WERI-Rb-1 (cell line): Measurements from ENCODE around the gene CDC45.

ENCODE experiments used
- DNase-seq: peaks from one replicate; pipeline ENCODE4 v3.0.0-alpha.2; 2020
- H3K27ac ChIP-seq: fragments of 250-450 bp; sonication (Bioruptor Pico); 2 replicates; pipeline ENCODE4 v1.5.1; 2020; ENCODE audit warnings: mild to moderate bottlenecking, moderate library complexity
- H3K27me3 ChIP-seq: fragments of 250-450 bp; sonication (Bioruptor Pico); 2 replicates; pipeline ENCODE4 v1.5.1; 2021; ENCODE audit warnings: mild to moderate bottlenecking, low read depth, moderate library complexity; ENCODE audit not compliant: insufficient read depth, severe bottlenecking
- H3K36me3 ChIP-seq: fragments of 250-450 bp; sonication (Bioruptor Pico); 2 replicates; pipeline ENCODE4 v1.5.1; 2020; ENCODE audit warnings: mild to moderate bottlenecking, moderate library complexity
- H3K4me3 ChIP-seq: 2 replicates; pipeline ENCODE4 v1.5.1; 2011; ENCODE audit warnings: low read depth, mild to moderate bottlenecking, control low read depth, low read length
- H3K9me3 ChIP-seq: fragments of 250-450 bp; sonication (Bioruptor Pico); 2 replicates; pipeline ENCODE4 v1.5.1; 2021; ENCODE audit warnings: mild to moderate bottlenecking, moderate library complexity; ENCODE audit not compliant: severe bottlenecking
- CTCF ChIP-seq: IDR thresholded peaks from 2 replicates; pipeline ENCODE4 v1.5.1; 2011; ENCODE audit warnings: low read depth, mild to moderate bottlenecking, control low read depth, inconsistent platforms, low read length

The CDC45 gene

GRCh38 chr22:19492504-19493174, 12.9 kb downstream of the CDC45 start:
- Histone ChIP-seq H3K36me3 (peaks cover 77% of the 10 kb centered on the region), H3K4me3 (no peak overlapping the region), H3K27ac (no peak overlapping the region), H3K27me3 (no peaks in the 10 kb centered on the region), H3K9me3 (no peaks in the 10 kb centered on the region)
- 0 out of 2 replicates have a peak, but pooled peaks have one; percentile 4 for TF ChIP-seq CTCF
- DNase-seq, result no peak

- no peak for TF ChIP-seq CTCF
- no peak overlapping the region for H3K4me3 ChIP-seq
- H3K9me3 ChIP-seq, result no peaks in the 10 kb centered on the region
- H3K36me3 ChIP-seq, result peaks cover 78% of the 10 kb centered on the region
- H3K27ac ChIP-seq, result peak overlapping the region; percentile 5
- no peak for DNase-seq
- H3K27me3 ChIP-seq, result no peaks in the 10 kb centered on the region
These were observed 14.4 kb downstream of the CDC45 start for GRCh38 chr22:19494001-19494560.

- Histone ChIP-seq H3K27ac (no peak overlapping the region), H3K9me3 (no peaks in the 10 kb centered on the region), H3K4me3 (no peak overlapping the region), H3K36me3 (peaks cover 75% of the 10 kb centered on the region), H3K27me3 (no peaks in the 10 kb centered on the region)
- no peak for TF ChIP-seq CTCF
- no peak for DNase-seq
These were observed 15.0 kb downstream of the CDC45 start for GRCh38 chr22:19494676-19495173.

GRCh38 chr22:19495562-19496323, 16.0 kb downstream of the CDC45 start:
- H3K36me3 ChIP-seq, result peaks cover 73% of the 10 kb centered on the region
- no peaks in the 10 kb centered on the region for H3K27me3 ChIP-seq
- no peak overlapping the region for H3K27ac ChIP-seq
- no peaks in the 10 kb centered on the region for H3K9me3 ChIP-seq
- no peak for DNase-seq
- TF ChIP-seq CTCF, result no peak
- no peak overlapping the region for H3K4me3 ChIP-seq

- no peak overlapping the region for H3K4me3 ChIP-seq
- H3K27me3 ChIP-seq, result no peaks in the 10 kb centered on the region
- peaks cover 69% of the 10 kb centered on the region for H3K36me3 ChIP-seq
- no peak for DNase-seq
- H3K9me3 ChIP-seq, result no peaks in the 10 kb centered on the region
- no peak overlapping the region for H3K27ac ChIP-seq
- no peak for TF ChIP-seq CTCF
These were observed 16.6 kb downstream of the CDC45 start for GRCh38 chr22:19496324-19496630.
